ENCODE measurements around the gene IRAK4.

DNA sequence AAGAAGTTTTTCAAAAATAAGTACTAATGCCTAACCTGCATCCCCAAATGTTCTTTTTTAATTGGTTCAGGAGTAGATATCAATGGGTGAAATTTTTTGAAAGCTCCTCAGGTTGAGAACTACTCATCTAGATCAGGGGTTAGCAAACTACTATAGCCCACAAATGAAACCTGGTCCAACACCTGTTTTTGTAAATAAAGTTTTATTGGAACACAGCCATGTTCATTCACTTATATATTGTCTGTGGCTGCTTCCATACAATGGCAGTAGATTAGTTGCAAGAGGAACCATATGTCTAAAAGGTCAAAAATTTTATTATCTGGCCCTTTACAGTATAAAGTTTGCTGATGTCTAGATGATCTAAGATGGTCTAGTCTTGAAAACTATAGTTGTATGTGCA lies 13.9 kb upstream of the IRAK4 start:
- no peak for TF ChIP-seq EZH2 (IDR thresholded peaks at IDR 0.05; ENCODE audit: borderline replicate concordance)
- TF ChIP-seq CTCF (IDR thresholded peaks at IDR 0.05; ENCODE audit: poor library complexity), result no peak

Measured in hepatocyte (in vitro differentiated cells).